ENCODE results near the gene C2orf92.
"Not testable (repeated sequence)": the region's sequence is repeated elsewhere in the genome, so short reads cannot be mapped to it uniquely, and the experiment has no call there.

C2orf92 gene

DNA sequence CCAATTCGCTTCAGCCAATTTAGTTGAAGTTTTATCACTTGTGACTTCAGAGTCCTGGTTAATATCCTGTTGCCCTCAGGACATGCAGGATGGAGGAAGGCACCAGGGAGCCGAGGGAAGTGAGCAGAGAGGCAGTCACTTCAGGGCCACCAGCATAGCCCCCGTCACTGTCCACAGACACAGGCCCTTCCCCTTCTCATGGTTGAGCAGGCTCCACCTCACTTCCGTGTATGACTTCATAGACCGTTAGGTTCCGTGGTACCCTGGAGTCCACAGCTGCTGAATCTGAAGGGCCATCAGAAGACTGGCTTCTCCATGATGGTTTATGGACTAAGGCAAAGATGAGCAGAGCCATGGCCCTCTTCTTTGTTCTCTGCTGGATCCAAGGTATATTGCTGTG lies at the start of gene C2orf92:
TSS of gene C2orf92 (plus strand) at position 266 of the 400 bp plus-strand sequence. CDS start at position 342, 76 bp downstream.
- no peak for DNase-seq

DNA sequence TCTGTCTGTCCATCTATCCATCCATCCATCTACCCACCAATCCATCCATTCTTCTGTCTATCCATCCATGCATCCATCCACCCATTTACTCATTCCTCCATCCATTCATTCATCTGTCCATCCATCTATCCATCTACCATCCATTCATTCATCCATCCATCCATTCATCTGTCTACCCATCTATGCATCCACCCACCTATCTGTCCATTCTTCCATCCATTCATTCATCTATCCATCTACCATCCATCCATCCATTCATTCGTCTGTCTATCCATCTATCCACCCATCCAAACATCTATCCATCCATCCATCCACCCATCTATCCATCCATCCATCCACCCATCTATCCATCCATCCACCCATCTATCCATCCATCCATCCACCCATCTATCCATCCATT lies 49.0 kb upstream of the C2orf92 start:
- not testable (repeated sequence) for DNase-seq

DNA sequence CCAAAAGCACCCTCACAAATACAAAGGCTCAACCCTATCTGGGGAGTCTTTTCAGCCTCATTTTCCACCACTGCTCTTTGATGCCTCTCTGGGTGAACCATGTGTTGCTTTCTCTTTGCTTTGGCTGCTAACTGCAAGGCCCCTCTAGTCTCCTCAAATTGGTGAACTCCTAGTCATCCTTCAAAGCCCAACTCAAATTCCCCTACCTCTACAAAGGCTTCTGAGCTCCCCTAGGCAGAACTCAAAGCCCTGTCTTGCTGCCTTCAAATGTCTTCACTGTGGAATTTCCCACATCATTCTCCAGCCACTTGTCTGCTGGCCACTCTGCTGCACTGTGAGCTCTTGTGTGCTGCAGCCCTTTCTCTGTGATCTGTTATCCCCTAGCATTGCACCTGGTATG lies 46.5 kb upstream of the C2orf92 start:
- DNase-seq: not testable (repeated sequence)

DNA sequence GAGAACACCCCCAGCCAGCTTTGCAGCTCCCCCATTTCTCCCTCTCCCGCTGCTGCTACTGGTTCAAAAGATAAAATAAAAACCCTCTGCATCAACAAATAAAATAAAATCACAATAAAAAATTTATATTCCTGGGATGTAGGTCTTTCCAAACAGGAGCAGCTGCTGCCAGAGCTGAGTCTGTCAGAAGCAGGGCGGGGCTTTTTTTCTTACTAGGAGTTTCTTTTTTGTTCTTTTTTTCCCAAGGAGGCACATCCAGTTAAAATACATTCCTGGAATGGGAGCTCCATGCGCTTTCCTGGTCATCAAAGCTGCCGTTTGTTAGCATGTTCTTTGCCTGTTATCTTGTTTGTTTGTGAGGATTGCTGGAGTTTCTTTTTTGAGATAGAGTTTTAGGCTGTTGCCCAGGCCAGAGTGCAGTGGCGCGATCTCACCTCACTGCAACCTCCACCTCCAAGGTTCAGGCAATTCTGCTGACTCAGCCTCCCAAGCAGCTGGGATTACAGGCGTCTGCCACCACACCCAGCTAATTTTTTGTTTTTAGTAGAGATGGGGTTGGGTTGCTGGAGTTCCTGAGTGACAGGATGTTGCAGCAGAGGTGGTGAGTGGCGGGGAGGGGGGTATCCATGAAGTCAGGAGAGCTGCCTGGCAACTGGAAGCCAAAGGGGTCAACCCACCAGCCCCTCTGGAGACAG lies 44.0 kb upstream of the C2orf92 start:
- not testable (repeated sequence) for DNase-seq

DNA sequence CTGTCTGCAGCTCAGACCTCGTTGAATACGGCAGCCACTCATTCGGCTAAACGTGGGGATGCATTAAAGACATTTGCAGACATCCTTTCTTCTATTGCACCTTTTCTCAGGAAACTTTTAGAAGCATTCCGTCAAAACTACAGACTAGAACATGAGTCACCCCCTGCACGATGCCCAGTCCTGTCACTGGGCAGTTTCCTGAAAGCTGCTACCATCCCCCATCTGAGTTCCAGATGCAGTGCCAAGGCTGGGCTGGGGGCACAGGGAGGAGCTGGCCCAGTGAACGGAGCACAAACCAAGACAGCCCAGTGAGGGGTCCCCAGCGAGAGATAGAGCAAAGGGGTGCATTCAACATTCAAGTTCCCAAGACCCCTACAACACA lies 43.5 kb upstream of the C2orf92 start:
- DNase-seq: not testable (repeated sequence)

DNA sequence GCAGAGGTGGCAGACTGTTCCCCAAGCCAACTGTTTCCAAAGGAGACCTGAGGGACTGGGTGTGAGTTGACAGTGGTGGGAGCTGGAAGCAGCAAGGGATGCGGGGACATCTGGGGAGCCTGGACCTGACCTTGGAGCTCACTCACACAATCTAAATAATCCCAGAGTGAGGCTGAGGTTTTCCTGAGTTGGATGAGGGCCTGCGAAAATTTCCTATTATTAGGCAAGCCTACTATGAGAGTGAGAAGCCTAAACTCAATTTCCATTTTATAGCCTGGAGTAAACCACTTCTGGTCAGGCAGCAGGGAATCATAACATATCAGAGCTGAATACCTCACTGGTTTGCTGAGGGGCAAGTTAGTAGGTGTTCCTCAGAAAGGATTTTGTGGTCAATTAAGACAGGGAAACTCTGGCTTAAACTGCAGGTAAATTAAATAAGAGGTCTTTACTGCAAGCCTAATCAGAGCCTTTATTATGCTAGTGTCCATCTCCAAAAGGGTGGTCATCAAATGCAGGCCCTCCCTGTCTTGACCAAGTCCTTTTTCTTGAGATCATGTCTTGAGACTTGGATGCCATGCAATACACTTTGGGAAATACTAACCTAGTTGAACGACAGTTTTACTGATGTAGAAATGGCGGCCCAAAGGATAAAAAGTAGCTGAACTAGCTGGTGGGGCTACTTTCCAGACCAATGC lies 25.3 kb upstream of the C2orf92 start:
- DNase-seq: no peak

DNA sequence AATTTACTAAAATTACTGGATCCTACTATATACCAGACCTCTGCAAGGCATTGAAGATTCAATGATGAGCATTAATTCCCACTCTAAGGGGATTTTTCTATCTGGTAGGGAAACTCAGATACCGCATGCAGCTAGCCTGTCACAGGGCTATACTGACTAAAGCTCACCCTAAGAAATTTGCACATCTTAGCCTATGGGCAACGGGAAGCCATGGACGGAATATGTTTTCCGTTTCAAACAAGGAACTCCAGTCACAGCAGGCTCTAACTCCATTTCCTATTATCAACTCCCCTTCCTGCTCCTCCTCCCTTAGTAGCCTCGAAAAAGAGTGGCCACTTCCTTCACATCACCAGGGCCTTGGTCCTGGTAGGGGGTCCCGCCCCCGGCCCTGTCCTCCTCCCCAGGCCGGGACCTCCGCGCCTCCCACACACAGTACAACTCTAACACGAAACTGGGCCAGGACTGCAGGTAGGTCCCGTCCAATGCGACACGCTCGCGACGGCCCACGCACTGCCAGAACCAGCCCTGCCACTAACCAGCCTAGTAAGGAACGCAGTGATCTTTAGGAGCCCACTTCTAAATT lies 24.3 kb upstream of the C2orf92 start:
- no peak for DNase-seq

DNA sequence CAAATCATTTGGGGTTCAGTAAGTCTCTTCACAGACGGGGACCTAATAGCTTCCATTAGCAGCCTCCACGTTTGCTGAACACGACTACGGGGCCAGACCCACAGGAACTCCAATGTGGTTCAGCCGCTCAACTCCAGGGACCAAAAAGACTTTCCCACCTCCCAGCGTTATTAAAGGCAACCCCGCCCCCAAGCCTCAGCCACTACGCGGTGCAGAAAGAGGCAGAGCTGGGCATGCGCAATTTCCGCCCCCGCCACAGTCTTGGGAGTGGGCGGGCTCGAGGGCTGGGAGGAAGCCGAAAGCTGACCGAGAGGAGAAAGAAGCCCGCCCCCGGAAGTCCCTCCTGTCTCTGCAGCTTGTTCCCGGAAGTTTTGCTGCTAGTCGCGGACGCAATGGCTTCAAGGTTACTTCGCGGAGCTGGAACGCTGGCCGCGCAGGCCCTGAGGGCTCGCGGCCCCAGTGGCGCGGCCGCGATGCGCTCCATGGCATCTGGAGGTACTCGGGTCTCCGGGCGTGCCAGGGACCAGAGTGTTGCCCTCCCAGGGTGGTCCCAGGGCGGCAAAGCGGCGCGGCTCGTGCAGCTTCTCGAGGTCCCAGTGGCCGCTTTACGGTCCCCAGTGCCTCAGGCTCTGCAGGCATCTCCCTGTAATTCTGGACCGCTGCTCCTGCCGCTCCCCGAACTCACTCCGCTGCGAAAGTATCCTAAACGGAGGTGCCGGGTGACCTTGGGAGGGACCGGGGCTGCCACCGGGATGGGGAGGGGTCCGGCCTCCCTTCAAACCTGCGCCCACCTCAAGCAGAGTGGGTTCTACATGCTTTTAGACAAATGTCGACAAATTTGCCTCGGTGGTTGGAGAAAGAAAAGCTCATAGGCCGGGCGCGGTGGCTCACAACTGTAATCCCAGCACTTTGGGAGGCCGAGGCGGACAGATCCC lies 23.6 kb upstream of the C2orf92 start, which contains the start of gene COX5B:
TSS of gene COX5B (plus strand) at position 368 of the 935 bp plus-strand sequence. CDS start at position 393, 25 bp downstream.
- DNase-seq: peak; percentile 96 to 99

DNA sequence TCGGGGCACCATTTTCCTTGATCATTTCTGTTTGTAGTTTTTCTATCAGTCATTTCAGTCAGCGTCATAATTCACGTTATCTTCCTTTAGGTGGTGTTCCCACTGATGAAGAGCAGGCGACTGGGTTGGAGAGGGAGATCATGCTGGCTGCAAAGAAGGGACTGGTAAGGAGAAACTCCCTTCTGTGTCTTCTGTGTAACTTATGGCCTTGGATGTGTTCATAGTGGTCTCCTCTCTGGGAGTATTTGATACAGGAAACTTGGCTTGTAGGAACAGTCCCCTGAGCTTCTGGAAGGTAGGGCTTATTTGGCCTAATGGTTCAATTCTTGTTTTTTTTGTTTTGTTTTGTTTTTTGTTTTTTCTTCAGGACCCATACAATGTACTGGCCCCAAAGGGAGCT lies 22.5 kb upstream of the C2orf92 start:
- no peak for DNase-seq

DNA sequence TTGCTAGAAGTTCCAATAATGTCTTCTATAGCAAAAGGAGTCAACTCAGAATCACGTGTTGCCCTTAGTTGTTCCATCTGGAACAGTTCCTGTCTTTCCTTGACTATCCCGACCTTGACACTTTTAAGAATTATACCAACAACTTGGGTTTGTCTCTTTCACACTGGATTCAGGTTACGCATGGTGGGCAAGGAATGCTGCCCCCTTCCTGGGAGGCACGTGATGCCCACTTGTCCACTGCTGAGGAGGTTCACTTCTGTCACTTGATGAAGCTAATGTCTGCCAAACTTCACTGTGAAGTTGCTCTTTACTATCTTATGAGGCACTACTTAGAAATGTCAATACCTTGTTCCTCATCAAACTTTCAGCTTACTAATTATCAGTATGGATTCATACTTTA lies 18.4 kb upstream of the C2orf92 start:
- DNase-seq: no peak

DNA sequence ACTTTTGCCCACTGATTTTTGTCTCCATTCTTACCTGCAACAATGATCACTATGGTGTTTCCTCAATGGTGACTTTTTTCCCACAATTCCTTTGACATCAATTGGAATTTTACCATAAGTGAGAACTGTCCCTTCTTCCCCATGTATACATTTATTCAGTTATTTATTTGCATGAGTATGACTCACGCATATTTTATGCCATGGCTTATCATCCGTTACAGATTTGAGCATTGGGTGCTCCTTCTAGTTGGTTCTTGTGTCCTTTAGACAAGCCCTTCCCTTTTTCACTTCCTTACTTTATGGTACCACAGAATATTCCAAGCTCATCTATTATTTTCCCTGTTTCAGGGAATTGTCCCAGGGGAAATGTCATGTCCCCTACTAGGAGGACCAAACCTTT lies 16.0 kb upstream of the C2orf92 start:
- no peak for DNase-seq

DNA sequence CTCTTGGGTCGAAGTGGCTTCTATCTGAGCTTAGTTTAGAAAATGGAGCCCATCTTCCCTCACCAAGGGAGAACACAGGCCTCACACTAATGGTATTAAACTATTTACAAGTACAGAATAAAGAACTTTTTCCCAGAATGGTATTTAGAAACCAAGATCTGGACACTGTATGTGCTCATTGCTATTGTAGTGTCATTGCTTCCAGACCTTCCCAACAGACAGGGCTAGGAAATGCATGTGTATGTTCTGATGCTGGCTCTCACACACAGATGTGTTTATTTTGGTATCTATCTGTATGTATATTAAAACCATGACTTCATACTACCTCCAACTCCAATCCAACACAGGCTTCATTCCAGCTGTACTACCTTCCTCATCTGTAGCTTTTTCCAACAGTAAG lies 15.6 kb upstream of the C2orf92 start:
- DNase-seq: no peak

DNA sequence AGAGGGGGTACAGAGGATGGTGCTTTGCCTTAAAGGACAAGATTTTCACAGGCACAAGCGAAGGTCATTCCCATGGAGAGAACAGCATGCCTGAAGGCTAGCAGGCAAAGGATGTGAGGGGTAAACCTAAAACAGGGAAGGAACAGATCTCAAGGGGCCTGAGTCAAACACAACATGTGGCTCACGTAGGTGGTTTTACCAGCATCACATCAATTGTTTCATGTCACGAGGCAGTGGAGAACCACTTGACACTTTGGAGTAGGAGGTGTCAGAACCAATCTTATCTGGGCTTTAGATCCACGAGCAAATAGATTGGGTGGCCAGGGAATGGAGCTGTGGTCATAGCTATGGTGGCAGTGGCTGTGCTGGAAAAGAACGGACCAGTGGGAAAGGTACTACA lies 15.2 kb upstream of the C2orf92 start:
- DNase-seq: no peak

DNA sequence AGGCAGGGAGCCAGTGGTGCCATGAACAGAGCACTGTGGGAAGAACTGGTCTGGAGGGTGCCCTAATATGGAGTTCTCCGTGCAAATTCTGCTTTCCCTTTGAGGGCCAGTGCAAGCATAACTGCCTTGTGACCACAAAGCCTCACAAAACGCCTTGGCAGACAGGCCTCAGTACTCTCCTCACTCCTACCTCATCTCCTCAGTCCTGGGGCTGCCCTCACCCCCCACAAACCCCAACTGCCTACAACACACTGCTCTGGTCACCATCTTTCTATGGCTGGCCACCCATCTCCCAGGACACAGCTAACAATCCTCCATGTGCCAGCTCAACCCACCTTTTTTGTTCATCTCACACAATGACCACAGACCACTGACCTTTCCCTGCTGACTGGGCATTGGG lies 14.7 kb upstream of the C2orf92 start:
- no peak for DNase-seq

DNA sequence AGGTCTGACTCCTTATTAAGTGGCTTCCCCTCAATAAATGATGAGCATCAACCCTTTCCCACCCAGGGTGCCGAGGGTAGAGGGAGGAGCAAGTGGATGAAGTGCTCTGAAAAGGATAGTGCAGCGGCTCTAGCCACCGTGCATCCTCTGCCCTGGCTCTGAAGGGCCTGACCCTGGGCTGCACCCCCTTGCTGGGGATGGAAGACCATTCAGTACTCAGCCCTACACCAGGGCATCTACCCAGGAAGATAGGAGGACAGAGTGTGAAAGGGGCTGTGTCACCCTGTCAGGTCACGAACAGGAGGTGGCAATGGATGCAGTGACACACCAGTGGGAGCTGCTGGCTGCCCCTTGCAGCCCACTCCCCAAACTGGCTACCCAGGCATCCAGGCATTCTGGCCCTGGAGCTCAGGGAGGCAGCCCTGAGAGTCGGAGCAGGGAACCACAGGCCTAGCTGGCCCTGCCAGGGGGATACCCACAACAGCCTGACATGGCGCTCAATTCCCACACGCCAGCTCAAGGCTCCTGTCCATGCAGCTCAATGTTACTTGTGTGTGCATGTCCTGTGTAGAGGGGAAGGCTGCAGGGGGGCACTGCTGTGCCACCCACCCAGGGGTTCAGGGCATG lies 13.3 kb upstream of the C2orf92 start:
- no peak for DNase-seq

DNA sequence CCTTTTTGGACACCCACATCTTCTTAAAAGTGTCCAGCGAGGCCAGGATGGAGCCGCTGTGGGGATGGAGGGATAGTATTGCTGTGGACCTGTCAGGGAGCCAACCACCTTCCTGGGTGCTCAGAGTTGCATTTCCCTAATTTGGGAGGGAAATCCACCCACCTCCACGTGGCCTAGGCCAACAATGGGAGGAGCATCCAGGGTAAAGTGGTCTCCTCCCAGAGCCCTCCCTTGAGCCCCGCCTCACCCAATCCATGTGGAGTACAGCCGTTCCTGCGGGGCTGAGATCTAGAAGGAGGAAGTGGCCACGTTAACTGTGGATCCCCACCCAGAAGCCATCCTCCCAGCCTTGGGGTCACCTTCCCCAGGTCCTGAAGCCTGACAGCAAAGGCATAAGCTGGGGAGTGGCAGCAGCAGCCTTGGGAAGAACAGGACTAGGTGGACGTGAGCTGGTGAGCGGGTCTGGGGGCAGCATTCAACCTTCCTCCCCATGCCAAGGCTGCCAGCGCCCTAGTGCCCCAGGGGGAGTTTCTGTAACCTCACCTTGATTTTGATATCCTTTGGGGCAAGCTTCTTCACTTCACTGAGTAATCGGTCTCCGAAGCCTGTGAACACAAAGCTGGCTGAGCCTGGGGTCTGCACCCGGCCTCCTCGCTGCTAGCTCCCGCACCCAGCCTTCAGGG lies 12.5 kb upstream of the C2orf92 start:
- no peak for DNase-seq

DNA sequence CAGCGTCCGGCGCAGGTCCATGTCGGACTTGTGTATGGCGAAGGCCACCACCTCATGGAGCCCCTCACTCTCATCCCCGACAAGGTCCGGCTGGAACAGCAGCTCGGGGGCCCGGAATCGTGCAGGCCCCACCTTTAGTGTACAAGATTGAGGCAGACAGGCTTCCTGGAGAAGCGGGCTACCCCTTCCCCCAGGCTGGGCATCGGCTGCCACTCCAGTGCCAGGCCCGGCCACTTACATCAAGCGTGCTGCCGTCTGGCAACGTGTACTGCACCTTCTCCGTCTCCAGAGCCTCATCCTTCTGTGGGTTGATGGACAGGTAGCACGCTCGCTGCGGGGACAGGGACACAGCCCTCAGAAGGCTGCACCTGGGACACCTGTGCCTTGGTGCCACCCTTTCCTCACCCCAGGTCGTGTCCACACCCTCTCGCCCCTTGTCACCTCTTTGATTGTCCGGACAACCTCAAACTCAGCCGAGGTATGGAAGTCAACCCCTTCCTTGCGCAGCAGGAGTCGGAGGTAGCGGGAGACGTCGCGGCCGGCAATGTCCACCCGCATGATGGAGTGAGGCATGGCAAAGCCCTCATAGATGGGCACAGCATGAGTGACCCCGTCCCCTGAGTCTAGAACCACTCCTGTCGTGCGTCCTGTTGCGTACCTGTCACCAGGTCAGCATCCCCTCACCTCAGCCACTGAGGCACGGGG lies 11.4 kb upstream of the C2orf92 start:
- no peak for DNase-seq

DNA sequence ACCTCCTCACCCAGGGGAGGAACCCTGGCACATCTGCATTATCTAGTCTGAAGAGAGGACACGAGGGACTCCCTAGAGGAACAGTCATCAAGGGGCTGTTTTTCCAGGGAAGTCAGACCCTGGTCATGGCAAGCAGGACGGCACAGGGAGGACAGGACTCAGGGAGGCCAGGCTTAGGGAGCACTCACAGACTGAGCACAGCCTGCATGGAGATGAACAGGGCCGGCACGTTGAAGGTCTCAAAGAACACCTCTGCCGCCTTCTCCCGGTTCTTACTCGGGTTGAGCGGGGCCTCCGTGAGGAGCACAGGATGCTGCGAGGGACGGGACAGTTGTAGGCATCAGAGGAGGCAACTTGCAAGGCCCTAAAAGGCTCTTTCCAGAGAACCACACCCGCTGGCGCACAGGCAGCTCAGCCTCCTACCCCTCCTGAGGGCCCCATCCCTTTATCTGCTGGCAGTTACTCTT lies 10.8 kb upstream of the C2orf92 start:
- DNase-seq: no peak

DNA sequence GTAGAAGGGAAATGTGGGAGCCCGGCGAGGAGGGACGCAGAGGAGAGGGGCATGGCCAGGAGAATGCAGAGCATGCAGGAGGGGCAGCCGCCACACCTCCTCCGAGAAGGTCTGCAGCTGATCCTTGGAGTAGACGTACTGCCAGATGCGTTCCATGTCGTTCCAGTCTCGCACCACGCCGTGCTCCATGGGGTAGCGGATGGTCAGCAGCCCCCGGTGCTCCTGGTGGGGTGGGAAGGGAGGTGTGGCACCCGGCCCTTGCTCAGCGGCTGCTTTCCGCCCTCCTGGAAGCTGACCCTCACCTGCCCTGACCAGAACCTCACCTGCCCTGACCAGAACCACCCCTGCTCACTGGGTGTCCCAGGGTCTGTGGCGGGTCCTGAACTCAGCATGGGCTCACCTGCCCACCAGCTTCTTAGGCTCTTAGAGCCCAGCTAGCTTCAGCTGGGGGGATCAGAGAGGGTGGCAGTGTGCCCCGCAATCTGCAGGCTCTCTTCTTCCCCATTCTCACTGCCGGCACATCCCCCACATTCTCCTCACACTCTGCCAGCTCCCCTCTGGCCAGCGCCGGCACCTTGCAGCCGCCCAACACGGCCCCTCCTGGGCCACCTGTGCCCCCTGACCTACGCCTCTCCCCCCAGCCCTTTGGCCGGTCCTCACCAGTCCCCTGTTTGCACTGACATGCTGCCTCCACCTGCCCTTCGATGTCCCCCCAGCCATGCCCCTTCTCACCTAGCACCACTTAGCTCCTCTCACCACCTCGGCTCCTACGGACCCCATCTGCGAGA lies 10.1 kb upstream of the C2orf92 start:
- DNase-seq: no peak

DNA sequence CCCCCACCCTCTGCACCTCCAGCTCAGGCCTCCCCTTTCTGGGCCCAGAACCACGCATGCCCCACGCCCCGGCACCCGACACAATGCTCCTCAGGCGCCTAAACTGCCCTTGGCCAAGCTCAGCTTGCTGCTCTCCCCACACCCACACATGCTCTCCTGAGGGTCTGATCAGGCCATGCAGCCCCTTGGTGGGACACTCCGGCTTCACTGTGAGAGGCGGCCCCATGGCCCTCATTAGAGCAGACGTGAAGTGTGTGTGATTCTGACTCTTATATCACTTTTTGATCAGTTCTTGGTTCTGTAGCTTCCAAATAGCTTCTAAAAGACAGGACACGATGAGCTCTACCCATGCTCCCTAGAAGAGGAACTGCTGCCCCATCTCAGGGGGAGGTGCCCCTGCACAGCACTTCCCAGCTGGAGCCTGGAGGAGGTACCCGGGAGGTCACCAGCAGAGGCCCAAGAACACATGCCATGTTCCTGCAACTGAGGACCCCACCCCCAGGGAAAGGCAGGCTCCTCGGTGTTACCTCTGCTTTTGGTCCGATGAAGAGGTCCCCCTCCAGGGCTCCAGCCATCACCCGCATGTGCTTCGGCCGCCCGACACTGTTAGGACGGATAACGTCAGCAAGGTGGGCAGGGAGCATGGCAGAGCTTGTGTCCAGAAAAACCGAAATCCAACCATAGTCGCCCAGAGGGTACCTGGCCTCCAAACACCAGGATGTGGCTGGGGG lies 9.3 kb upstream of the C2orf92 start:
- DNase-seq: no peak
